NT2/D1 (cell line): ENCODE data around the gene ARPP21.

Experiments
- YY1 ChIP-seq: IDR thresholded peaks from 2 replicates; pipeline ENCODE4 v1.6.1; 2011; ENCODE audit not compliant: insufficient read length, insufficient read depth
- ZNF274 ChIP-seq: IDR thresholded peaks from 2 replicates; pipeline ENCODE4 v1.6.1; 2011; ENCODE audit warnings: mild to moderate bottlenecking, low read depth, low read length

DNA sequence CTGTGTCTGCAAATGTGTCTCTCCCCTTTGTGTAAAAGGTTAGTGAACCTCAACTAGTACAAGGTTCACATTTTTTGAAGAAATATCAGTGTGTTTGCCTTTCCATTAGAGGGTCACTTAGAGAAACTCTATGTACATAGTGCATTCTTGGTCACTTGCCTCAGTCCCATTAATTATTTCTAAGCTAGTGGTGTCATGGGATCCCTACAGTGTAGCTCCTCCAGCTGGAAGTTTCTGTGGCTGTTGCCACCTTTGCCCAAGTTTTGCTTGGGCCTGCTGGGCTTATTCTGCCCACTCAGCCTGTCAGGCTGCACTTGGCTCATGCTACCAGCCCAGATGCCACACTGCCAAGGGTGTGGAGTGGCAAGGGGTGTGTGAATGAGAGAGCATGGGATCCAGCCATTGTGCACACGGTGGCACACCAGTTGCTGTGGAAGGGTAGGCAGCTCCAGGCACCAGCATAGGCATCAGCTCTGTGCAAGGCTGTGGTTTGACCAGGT lies 161.7 kb downstream of the ARPP21 start:
- TF ChIP-seq YY1: no peak
- no peak for TF ChIP-seq ZNF274
